ENCODE measurements around the gene ACVR2B.

DNA sequence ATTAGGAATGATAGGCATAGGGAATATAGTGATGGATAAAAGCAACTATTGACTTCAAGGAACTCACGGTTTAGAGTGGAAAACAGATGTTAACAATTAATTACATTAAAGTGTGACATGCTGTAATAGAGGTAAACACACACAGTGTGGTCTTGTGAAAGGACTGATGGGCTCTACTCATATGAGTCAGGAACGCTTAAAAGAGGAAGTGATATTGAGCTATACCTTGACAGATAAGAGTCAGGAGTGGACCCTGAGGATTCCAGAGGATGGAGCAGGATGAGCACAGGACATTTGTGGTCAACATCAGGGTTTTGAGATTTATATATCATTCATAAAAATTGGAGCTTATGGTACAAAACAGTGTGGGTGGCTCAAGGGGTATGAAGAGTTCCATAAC is 53.4 kb downstream of the ACVR2B start:
- TF ChIP-seq, protein P1, sequence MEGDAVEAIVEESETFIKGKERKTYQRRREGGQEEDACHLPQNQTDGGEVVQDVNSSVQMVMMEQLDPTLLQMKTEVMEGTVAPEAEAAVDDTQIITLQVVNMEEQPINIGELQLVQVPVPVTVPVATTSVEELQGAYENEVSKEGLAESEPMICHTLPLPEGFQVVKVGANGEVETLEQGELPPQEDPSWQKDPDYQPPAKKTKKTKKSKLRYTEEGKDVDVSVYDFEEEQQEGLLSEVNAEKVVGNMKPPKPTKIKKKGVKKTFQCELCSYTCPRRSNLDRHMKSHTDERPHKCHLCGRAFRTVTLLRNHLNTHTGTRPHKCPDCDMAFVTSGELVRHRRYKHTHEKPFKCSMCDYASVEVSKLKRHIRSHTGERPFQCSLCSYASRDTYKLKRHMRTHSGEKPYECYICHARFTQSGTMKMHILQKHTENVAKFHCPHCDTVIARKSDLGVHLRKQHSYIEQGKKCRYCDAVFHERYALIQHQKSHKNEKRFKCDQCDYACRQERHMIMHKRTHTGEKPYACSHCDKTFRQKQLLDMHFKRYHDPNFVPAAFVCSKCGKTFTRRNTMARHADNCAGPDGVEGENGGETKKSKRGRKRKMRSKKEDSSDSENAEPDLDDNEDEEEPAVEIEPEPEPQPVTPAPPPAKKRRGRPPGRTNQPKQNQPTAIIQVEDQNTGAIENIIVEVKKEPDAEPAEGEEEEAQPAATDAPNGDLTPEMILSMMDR (IDR thresholded peaks at IDR 0.05; ENCODE audit: low read depth, low read length): no peak
- no peak for TF ChIP-seq EZH2phosphoT487 (IDR thresholded peaks at IDR 0.05; ENCODE audit: low read depth)
